Astrocyte of the hippocampus (primary cell): ENCODE results near the gene EDAR.

Source experiments
- DNase-seq: peaks from one replicate; pipeline ENCODE4 v3.0.0; 2011; ENCODE audit warnings: low read depth, low spot score

Gene EDAR

DNA sequence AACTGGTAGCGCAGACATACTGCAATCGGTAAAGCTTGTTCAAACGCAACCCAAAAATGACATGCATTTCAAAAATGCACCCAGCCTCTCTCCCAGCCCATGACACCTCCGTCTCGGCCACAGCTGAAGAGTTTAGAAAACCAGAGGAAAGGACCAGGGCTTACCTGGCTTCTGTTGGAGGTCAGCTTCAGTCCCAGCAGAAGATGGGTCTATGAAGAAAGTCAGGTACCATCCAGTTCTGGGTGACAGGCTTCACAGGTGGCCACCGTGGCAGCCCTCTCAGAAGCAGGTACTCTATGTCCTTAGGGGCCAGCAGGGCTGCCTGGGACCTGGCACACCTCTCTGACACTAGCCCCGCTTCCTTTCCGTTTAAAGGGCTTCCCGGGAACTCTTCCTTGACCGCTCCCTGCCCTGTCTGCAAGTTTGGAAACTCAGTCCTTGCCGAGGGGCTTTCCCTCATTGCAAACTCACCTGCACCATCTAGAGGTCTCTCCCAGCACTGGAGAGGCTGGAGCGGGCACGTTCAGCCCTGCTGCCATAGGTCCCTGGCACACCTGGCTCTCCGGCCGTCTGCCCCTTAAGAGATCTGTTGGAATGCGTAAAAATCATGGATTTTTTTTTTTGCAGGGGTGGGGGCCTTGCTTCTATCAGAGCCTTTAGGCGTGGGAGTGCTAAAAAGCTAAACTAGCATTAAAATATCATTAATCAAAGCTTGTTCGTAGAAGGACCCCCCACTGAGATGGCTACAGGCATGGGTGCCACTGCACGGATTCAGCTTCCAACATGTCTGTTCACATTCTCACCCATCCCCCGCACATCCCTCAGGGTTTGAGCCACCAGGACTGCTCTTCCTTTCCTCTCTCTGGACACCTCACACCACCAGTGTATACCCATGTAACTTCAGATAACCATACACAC lies at the start of gene EDAR:
TSS of gene EDAR (minus strand) at position 425 of the 918 bp plus-strand sequence. CDS start 58,206 bp downstream, outside the sequence.
- peak; percentile 72 for DNase-seq

DNA sequence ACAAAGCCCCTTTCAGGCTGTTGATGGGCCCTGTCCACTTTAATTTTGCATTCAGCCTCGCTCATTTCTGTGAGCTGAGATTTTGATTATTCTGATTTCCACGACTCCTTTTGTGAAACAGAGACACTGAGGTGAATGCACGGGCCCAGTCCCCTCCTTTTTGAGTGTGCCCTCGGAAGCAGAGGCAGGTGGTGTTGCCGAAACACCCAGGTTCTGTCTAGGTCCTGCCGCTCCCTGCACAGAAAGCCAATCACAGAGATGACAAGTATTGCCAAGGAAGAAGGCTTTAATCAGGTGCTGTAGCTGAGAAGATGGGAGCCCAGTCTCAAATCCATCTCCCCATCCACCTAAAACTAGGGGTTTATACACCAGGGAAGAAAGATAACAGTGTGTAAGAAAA lies 44.2 kb upstream of the EDAR start:
- no peak for DNase-seq

DNA sequence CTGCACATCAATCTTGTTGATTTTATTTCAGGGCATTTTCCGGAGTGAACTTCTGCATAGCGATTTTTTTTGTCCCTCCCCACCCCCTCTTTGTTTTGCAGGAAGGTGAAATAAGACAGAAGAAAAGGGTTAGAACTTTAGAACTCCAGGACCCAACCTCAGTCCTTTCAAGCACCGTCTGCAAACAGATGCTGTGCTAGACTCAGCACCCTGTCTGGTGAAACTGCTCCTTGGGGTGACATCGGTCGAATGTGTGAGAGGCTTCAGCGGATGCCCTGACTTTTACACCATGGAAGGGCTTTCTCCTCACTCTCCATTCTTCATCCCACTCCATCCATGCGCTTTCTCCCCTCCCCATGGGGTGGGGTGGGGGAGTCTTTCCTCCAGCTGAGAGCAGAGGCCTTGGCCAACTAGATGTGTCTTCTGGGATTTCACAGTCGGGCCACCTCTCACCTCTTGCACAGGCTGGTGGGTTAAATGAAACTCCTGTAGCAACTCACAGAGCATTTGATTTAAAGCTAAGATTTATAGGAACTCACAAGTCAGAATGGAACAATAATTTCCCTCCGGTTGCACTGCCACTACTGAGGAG lies 43.3 kb upstream of the EDAR start:
- no peak for DNase-seq

DNA sequence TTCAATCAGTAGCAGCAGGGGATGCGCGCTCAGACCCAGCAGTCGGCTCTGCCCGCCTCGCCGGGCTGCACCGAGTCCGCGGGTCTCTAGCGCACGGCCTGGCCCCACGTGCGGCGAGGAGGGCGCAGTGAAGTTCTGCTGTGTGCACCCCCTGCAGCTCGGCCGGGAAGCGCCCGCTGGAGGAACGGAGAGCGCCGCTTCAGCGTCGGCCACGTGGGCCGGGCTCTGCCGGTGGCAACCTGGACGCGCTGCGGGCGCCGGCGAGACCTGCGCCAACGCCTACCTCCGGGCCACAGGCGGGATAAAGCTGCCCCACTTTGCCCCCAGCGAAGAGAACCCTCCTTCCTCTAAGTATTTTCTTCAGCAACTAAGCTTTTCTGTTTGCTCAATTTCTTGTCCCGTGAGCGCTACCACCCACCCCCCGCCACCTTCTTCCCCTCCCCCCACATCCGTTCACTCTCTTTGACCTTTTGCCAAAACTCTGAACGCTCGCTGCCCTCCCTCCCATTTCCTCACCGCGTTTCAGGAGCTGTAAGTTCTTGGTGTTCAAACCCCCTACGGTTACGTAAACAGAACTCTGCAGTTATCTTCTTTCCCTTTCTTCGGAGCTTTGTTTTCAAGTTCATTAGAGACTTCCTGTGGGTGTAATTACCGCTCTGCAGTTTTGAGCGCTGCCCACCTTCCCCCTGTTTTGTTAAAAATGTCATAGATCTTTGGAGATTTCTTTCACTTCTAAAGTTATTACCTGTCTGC lies 42.6 kb upstream of the EDAR start:
- peak; percentile 66 for DNase-seq

DNA sequence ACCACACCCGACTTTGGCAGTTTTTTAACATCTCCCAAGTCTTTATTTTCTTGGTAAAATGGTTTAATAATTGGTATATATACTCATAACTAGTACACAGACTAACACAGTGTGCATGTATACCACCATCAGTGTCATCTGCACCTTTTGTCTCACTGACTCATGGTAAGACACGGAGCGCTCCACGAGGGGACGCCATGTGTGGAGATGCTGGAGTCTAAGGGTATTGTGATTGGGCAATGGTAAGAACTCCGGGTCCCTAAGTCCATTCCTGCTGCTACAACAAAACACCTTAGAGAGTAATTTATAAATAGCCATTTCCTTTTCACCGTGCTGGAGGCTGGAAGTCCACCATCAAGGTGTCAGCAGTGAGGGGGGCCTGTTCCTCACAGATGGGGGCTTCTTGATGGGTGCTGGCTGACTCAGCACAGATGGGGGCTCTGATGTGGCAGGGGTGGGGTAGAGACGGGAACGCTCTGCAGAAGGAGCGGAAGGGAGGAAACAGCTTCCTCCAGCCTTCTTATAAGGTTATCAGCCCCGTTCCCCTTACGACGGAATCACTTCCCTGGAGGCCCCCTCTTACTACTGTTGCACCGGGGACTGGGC lies 42.0 kb upstream of the EDAR start:
- no peak for DNase-seq

DNA sequence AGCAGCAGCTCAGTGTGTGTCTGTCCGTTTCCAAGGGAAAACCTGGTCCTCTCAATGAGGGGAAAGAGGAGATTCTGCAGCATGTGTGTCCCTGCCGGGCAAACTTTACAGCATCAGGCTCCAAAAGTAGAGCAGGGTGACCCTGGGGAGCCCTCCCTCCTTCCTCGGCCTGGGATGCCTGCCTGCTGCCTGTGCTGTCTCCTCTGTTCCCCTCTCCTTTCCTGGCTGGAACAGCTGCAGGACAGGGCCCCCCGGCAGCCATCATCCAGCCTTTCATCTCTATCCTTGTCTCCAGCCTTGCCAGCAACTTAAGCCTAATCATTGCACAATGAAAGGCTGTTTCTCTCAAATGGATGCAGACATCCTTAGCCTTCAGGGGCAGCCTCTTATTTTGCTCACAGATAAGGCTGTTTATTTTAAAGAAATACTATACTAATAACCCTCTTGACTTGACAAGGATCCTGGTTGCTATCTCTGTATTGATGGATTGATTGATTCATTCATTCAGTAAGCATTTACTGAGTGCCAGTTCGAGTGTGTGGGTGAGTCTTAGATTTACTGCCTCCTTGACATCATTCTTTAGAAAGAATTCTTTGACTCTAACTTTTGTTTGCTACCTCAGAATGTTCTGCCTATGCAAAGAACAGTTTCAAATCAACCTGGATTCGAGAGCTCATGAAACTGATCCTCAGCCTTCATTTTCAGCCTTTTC lies 40.6 kb upstream of the EDAR start:
- DNase-seq = no peak

DNA sequence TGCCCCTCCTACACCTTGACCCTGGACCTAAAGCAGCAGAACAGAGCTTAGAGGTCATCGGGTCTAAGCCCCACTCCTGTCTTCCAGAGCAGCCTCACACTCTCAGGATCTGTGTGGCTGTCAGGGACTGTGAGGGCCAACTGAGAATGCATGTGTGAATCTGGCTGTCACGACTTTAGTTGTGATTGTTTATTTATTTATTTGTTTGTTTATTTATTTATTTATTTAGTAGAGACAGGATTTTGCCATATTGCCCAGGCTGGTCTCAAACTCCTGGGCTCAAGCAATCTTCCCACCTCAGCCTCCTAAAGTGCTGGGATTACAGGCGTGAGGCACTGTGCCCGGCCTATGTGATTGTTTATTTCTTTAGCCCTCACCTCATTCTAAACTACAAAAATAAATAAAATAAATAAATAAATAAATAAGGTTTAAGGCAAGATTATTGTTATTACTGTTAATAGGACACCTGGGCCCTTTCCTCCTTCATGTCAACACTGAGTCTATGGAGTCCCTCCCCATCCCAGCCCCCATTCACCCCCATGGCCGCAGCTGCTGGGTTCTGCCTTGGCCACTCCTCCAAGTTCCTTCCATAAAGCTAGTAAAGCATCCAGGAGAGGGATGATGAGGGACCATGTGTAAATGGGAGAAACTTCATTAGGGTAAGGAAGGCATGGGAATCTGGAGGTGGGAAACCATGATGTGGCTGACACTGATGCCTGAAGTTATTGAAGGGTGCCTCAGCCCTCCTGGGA lies 39.9 kb upstream of the EDAR start:
- no peak for DNase-seq

DNA sequence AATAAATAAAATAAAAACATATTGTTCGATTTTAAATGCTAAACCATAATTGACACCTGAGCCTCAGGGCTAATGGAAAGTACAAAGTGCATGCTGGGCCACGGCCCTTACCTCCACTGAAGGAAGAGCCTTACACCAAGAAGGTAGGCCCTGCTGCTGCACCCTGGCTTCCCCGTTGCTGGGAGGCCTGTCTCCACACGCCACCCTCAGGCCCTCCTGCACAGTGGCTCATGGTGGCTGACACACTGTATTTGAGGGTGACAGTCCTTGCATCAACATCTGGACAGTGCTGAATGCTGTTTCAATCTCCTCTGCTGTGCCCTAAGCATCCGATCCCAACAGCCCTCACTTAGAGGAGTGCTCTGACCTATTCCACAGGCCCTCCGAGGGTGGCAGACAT lies 39.3 kb upstream of the EDAR start:
- no peak for DNase-seq

DNA sequence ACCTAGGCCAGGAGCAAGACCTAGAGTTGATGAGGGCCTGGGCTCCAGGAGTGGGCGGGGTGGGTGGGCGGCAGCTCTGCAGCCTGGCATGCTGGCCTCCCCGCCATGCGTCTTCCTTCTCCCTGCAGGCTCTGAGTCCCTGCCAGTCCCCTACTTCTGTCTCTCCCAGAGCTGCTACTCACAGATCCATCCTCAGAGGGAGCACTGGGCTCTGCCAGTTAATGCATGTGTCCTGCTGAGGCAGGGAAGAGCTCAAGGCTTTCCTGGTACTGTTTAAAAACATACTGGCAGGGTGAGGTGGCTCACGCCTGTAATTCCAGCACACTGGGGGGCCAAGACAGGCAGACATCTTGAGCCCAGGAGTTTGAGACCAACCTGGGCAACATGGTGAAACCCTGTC lies 38.7 kb upstream of the EDAR start:
- no peak for DNase-seq

DNA sequence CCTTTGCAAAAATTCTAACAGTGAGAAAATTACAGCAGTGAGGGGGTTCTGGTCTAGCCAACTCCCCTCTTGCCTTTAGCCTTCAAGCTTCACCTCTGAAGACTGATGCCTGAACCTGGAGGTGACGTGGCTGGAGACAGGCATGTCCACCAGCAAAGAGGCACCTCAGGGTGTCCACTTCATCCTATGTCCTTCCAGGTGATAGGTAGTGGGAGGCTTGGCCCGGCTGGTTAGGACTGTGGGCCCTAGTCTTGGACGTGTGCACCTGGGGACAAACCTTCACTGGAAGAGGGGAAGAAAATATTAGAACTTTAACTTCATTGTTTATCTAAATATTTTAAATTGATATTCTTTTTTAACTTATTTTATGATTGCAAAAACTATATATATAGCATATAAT lies 35.5 kb upstream of the EDAR start:
- DNase-seq = no peak

DNA sequence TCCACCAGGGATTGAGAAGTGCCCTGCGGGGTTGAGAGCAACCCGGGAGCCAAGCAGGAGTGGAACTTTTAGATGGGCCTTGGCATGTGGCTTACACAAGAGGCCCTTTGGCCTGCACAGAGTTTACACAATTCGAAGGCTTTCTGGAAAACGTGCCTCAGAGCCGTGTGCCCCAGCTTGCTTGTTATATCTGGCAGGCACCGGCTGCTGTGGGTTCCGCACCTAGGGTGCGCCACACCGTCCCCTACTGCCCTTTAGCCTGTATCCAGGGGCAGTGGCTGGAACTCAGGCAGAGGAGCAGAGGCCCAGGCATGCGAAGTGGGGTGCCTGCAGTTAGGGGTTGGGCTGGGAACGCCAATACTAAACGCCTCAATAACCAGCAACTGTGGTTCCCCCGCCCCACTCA lies 32.9 kb upstream of the EDAR start:
- no peak for DNase-seq

DNA sequence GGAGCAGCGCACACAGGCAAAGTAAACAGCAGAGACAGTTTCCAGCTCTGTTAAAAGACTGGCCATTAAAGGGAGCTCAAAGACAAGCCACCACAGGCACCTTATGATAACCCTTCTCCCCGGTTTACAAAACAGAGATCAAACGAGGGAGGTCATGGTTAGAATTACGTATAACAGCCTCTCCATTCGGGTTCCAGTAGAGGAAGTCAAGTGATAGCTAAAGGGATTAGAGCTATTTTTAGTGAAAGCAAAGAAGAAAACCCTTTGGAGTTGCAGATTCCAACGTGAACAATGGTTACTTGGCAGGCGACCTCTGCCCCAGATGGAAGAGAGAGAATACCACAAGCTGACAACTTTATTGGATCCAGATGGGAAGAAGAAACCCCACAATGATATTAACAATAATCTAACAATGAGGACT lies 31.2 kb upstream of the EDAR start:
- DNase-seq = peak; percentile 63

DNA sequence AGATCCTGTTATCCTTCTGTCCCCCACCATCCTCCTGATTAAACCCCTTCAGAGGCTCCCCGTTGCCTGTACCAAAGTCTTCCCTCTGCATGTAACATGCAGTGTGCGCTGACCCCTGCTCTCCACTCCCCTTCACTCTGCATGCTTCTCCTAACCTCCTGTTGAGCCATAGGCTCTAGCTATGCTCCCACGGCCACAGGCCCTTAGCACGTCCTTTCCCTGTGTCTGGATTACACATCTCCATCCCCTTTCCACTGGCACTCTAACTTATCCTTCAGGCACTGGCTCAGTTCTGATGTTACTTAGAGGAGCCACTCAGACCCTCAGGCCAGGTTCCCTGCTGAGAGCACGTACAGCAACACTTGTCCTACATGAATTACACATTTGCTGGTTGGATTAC lies 29.4 kb upstream of the EDAR start:
- no peak for DNase-seq

DNA sequence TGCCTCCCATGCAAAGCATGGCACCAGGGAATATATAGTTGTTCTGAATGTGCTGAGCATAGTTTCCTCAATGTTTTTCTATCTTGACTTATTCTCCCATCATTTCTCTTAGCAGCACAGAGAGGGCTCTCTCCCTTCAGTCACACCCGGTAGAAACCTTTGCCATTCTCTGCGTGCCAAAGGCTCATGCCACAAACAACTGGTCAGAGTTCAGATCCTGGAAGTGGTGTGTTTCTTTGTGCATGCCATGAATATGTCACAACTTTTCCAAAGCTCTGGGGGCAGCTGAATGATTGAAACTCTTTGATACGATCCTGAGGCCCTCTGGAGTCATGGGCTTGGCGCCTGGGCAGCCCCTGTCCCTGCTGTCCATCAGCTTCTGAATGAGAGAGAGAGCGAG lies 28.0 kb upstream of the EDAR start:
- no peak for DNase-seq

DNA sequence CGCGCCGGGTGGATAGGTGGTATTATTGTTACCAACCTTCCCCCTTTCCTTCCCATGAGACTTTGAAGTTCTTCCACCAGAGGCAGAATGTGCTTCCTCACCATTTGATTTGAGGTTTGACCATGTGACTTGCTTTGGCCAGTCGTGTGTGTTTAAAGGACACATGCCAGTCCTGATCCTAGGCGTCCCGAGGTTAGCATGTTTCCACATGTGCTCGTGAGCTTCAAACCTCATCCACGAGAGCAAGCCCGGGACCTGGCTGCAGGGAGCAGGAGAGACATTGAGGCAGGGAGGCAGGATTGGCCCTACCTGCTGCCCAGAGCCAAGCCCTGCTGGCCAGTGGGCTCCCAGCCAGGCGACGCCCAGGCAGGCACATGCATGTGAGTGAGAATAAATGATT lies 27.4 kb upstream of the EDAR start:
- DNase-seq = no peak

DNA sequence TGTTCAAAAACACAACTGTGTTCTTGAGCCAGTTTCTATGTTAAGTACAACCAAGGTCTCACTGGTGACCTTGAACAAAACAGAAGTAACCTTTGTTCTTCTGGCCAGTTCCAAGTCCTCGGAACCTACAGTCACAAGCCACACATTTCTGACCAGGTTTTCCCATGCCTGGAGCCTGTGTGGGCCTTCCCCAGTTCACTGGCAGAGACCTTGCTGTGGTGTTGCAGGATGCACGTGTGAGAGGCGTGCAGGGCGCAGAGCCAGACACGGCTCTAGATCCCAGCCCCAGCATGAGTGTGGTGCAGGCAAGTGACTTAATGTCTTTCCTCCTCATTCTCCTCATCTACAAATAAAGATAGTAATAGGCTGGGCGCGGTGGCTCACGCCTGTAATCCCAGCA lies 25.5 kb upstream of the EDAR start:
- no peak for DNase-seq

DNA sequence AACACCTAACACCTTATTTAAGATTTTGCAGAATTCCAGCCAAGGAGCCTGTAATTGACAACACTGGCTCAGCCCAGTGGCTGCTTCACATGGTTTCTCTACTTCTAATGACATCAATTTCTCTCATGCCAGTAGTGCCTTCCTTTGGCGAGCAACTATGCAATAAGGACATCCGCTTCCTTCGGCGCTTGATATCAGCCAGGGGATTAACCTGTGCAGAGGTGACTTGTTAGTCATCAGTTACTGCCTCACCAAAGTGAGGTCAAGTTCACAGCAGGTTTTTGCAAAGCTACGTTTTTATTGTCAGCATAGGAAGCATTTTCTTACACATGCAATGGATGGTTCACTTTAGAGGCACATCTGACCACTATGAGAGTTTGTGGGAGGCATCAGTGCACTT lies 24.0 kb upstream of the EDAR start:
- no peak for DNase-seq

DNA sequence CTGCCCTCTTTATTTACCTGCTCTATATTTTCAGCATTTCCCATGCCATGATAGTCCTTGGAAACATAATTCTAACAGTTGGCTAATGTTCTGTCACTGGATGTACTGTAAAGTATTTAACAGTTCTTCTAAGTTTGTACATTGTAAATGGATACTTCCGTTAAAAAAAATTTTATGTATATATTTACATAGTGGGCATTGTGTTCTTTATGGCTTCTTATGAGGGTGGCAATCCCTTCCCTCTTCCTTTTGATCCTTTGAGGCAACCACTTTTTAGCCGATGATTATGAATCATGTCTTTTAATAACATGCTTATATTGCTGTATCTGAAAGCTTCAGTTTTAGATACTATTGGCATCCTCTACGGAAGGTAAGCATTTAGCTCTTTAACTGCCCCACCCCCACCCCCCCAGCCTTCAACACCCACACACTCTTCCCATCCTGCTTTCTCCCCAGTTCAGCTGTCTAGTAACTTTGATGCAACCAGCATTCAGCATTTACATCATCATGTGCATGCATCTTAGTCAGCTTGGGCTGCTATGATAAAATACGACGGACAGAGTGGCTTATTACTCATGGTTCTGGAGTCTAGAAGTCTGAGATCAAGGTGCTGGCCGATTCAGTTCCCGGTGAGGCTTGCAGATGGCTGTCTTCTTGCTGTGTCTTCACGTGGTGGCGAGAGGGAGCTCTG lies 21.0 kb upstream of the EDAR start:
- peak; percentile 37 for DNase-seq

DNA sequence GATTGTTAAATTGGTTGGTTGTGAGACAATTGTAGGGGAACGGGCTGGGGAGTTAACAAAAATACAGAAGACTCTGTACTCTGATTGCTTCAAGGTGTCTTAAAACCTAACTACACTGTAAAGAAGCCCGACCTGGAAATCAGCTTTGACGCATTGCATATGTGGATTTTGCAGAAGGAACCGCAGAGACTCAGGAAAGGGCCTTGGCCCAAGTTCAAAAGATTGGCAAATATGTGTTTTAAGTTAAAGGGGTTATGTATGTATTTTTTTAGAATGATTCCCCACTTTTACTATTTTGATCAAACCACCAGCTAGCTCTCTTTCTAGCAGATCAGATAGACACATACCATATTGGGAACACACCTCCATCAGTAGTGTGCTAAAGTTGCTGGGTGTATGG lies 18.0 kb upstream of the EDAR start:
- no peak for DNase-seq

DNA sequence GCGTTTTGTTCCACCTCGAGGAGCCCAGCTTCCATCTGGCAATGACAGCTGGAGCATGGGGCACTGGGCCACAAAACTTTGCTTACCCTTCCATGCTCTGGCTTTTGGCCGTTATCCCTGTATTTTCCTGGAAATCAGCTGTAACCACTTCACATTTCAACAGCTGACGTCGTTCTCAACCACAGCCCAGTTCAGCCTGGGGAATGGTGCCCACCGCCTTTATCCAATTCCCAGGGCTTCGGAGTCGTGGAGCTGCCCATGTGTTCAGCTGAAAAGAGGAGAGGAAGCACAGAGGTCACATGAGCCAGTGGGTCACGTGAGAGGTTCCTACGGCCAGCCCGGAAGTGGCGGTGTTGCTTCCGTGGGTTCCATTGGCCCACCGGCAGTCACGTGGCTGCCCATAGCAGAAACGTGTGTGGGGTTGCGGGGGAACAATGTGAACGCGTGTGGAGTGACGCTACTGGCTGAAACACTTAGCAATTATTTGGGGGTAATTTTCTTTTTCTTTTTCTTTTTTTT lies 16.7 kb upstream of the EDAR start:
- peak; percentile 77 for DNase-seq
